ENCODE measurements around the gene EVX1. TPM values are rescaled to one million over a fixed set of nuclear protein-coding genes. Genes with fewer than 3 reads are reported as not detected.

EVX1 gene
- total RNA-seq, result not detected in 2 replicates

DNA sequence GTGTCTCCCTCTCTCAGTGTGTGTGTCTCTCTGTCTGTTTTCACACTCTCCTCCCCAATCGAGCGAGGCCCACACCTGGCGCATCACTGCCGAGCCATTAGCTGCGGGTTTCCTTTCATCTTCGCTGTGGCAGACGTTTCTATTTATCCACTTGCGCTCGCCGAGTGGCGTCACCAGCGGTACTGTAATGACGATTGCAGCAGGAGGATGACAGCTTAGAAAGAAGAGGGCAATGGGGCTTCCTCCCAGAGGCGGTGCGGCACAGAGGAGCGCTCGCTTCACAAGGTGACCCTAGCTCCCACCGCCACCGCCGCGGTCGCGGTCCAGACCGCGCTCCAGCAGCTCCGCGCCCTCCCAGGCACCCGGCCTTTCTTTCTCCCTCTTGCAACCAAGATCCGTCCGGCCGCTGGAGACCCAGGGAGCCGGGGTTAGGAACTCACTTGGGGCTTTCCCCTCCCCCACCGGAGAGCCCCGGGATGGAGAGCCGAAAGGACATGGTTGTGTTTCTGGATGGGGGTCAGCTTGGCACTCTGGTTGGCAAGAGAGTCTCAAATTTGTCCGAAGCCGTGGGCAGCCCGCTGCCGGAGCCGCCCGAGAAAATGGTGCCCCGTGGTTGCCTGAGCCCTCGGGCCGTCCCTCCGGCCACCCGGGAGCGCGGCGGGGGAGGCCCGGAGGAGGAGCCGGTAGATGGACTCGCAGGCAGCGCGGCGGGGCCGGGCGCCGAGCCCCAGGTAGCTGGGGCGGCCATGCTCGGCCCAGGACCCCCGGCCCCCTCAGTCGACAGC lies at the start of gene EVX1:
Gene EVX1 (plus strand): TSS at position 248 of the 785 bp plus-strand sequence. CDS start 229 bp downstream, at position 477.

GRCh38 chr7:27199849-27200760 lies 42.5 kb upstream of the EVX1 start, which contains the start of gene HOXA13:
TSS of gene HOXA13 (minus strand) at chr7:27200091. CDS start at chr7:27200077, 14 bp downstream.

Other genes with a start within 250 kb of the EVX1 start
- 0.45 and 1.0 TPM in 2 replicates for gene HOXA1, start 146.8 kb upstream of the EVX1 start, total RNA-seq
- gene HOXA2, start 140.1 kb upstream of the EVX1 start, total RNA-seq, result 1.3 and 1.5 TPM in 2 replicates
- 2.2 and 3.1 TPM in 2 replicates for gene HOXA4, start 112.0 kb upstream of the EVX1 start, total RNA-seq
- 30.6 and 36.8 TPM in 2 replicates for gene HOXA5, start 99.1 kb upstream of the EVX1 start, total RNA-seq
- 3.0 and 3.9 TPM in 2 replicates for gene HOXA6, start 95.0 kb upstream of the EVX1 start, total RNA-seq
- 1.3 and 2.9 TPM in 2 replicates for gene HOXA3, start 90.2 kb upstream of the EVX1 start, total RNA-seq
- gene HOXA7, start 86.1 kb upstream of the EVX1 start, total RNA-seq, result 3.9 and 4.2 TPM in 2 replicates
- 1.5 and 4.0 TPM in 2 replicates for gene HOXA9, start 77.3 kb upstream of the EVX1 start, total RNA-seq
- not detected in 2 replicates for gene HOXA10, start 68.5 kb upstream of the EVX1 start, total RNA-seq
- not detected in 2 replicates for gene HOXA11, start 57.6 kb upstream of the EVX1 start, total RNA-seq
- gene HOXA13, start 42.7 kb upstream of the EVX1 start, total RNA-seq, result not detected in 2 replicates

All from bronchus fibroblast of lung (primary cell).